Naive thymus-derived CD4-positive, alpha-beta T cell (primary cell): ENCODE results near the gene GRK4. TPM values are rescaled to one million over a fixed set of nuclear protein-coding genes. Genes with fewer than 3 reads are reported as not detected.

Experiments used
- ATAC-seq: fragments of 150-1000 bp; cut with Tn5 transposase; 2 replicates; pipeline ENCODE4 v1.10.0; 2021; ENCODE audit warnings: mild to moderate bottlenecking, moderate library complexity
- CTCF ChIA-PET: fragments of 350-600 bp; sonication (Branson Sonifier 250); formaldehyde crosslinking; loops from one replicate; lab custom pipeline; 2021; ENCODE audit warnings: antibody characterized with exemption; lab: Charles Lee
- POLR2A ChIA-PET: fragments of 350-600 bp; sonication (Branson Sonifier 250); formaldehyde crosslinking; loops from one replicate; lab custom pipeline; 2021; ENCODE audit warnings: antibody characterized with exemption, inconsistent platforms; lab: Charles Lee
- DNase-seq, 9 donors: peaks; one replicate each; pipeline versions ENCODE4 v3.0.0 to v3.0.0-alpha.2; 2020 to 2022; ENCODE audit warnings: mixed read lengths in 1 of 9
- H3K27ac ChIP-seq: one replicate; pipeline ENCODE4 v1.7.0; 2013; ENCODE audit warnings: mild to moderate bottlenecking, low read depth, low read length, moderate library complexity
- H3K27me3 ChIP-seq, 2 donors: one replicate each; pipeline ENCODE4 v1.7.0; 2013; ENCODE audit warnings: low read length in 2 of 2, mild to moderate bottlenecking in 2 of 2, moderate library complexity in 2 of 2; ENCODE audit not compliant: control insufficient read depth in 2 of 2, insufficient read depth in 2 of 2
- H3K36me3 ChIP-seq, 3 experiments: 1 replicate in 2 of 3; 2 replicates in 1 of 3; pipeline ENCODE4 v1.7.0; 2013; ENCODE audit warnings: low read length in 3 of 3, mild to moderate bottlenecking in 3 of 3, moderate library complexity in 1 of 3; ENCODE audit not compliant: insufficient read depth in 3 of 3, control insufficient read depth in 2 of 3
- H3K4me1 ChIP-seq, 2 donors: one replicate each; pipeline ENCODE4 v1.7.0; 2013; ENCODE audit warnings: low read length in 2 of 2, mild to moderate bottlenecking in 2 of 2, moderate library complexity in 1 of 2; ENCODE audit not compliant: control insufficient read depth in 2 of 2, insufficient read depth in 2 of 2
- H3K4me3 ChIP-seq: 2 replicates; pipeline ENCODE4 v1.7.0; 2013; ENCODE audit warnings: mild to moderate bottlenecking, low read length
- H3K9me3 ChIP-seq, 3 experiments: 1 replicate in 2 of 3; 2 replicates in 1 of 3; pipeline ENCODE4 v1.7.0; 2013; ENCODE audit warnings: low read length in 3 of 3; ENCODE audit not compliant: control insufficient read depth in 2 of 3
- H3K27ac Mint-ChIP-seq, 9 donors: one replicate each; pipeline ENCODE4 v1.8.0; 2020 to 2022; ENCODE audit warnings: mixed read lengths in 9 of 9, mild to moderate bottlenecking in 8 of 9, moderate library complexity in 5 of 9, inconsistent platforms in 2 of 9
- H3K27me3 Mint-ChIP-seq, 5 donors: one replicate each; pipeline ENCODE4 v1.8.0; 2021 to 2022; ENCODE audit warnings: mixed read lengths in 5 of 5, mild to moderate bottlenecking in 1 of 5
- H3K36me3 Mint-ChIP-seq, 5 donors: one replicate each; pipeline ENCODE4 v1.8.0; 2020 to 2022; ENCODE audit warnings: mixed read lengths in 5 of 5, mild to moderate bottlenecking in 3 of 5, inconsistent platforms in 1 of 5
- H3K4me1 Mint-ChIP-seq, 7 donors: one replicate each; pipeline ENCODE4 v1.8.0; 2020 to 2022; ENCODE audit warnings: mixed read lengths in 7 of 7, mild to moderate bottlenecking in 3 of 7, inconsistent platforms in 1 of 7
- H3K4me3 Mint-ChIP-seq, 10 donors: one replicate each; pipeline ENCODE4 v1.8.0; 2020 to 2022; ENCODE audit warnings: mild to moderate bottlenecking in 10 of 10, mixed read lengths in 10 of 10, moderate library complexity in 6 of 10, inconsistent platforms in 2 of 10
- H3K9me3 Mint-ChIP-seq, 11 donors: one replicate each; pipeline ENCODE4 v1.8.0; 2020 to 2022; ENCODE audit warnings: mixed read lengths in 11 of 11, mild to moderate bottlenecking in 4 of 11, inconsistent platforms in 1 of 11, moderate library complexity in 1 of 11
- intact Hi-C, 2 donors: fragments of 100-400 bp; cut with micrococcal nuclease; formaldehyde crosslinking; loops; one replicate each; pipeline ENCODE4 v1.15.1; 2023
- polyA plus RNA-seq, 2 donors: library from polyadenylated mRNA; unstranded; fragments of 300-500 nt; fragmentation: Illumina TruSeq; gene quantifications; one replicate each; pipeline ENCODE4 v1.2.3, GENCODE V29; 2021
- total RNA-seq, 6 experiments: library from RNA in 5 of 6; stranded (reverse) in 5 of 6; gene quantifications; 1 replicate in 5 of 6; 2 replicates in 1 of 6; pipeline ENCODE4 v1.2.3 and lab custom pipeline; 2021 to 2026

The GRK4 gene
- total and polyA plus RNA-seq, 7 experiments from 2014 or later, result 1.7 to 4.0 (median 2.1) TPM

GRCh38 chr4:3065551-3065950 lies 102.2 kb downstream of the GRK4 start:
- DNase-seq (peak in 1 of 9 donors; percentile 4), ATAC-seq (no peak)
- ChIA-PET CTCF (interaction anchor here (0.8 kb wide), 1 partner anchor 34 kb away, joined by 4 read pairs; no protein-coding TSS in a partner anchor), POLR2A (no interaction called here)
- no peaks in the 10 kb centered on the region for H3K4me1 ChIP-seq
- H3K36me3 Mint-ChIP-seq, result peaks cover 0 to 21% (median 0%) of the 10 kb centered on the region in 5 donors
- H3K27me3 ChIP-seq, result no peaks in the 10 kb centered on the region
- intact Hi-C loops, result no loop called here
- no peak overlapping the region for H3K4me3 ChIP-seq
- H3K27me3 Mint-ChIP-seq, result peaks cover 0 to 7% (median 0%) of the 10 kb centered on the region in 5 donors
- H3K27ac ChIP-seq, result no peak overlapping the region
- no peak overlapping the region for H3K27ac Mint-ChIP-seq
- H3K4me1 Mint-ChIP-seq, result peaks cover 0 to 5% (median 0%) of the 10 kb centered on the region in 7 donors
- H3K4me3 Mint-ChIP-seq, result no peak overlapping the region
- H3K36me3 ChIP-seq, result no peaks in the 10 kb centered on the region
- H3K9me3 Mint-ChIP-seq, result peaks cover 0 to 9% (median 0%) of the 10 kb centered on the region in 11 donors
- no peaks in the 10 kb centered on the region for H3K9me3 ChIP-seq

GRCh38 chr4:3066836-3067400 lies 103.5 kb downstream of the GRK4 start:
- Histone ChIP-seq H3K4me1 (no peaks in the 10 kb centered on the region), H3K36me3 (no peaks in the 10 kb centered on the region), H3K27ac (no peak overlapping the region), H3K27me3 (no peaks in the 10 kb centered on the region), H3K4me3 (no peak overlapping the region), H3K9me3 (no peaks in the 10 kb centered on the region)
- H3K4me1 Mint-ChIP-seq, result peaks cover 0 to 5% (median 0%) of the 10 kb centered on the region in 7 donors
- peaks cover 0 to 4% (median 0%) of the 10 kb centered on the region in 5 donors for H3K27me3 Mint-ChIP-seq
- peaks cover 0 to 17% (median 0%) of the 10 kb centered on the region in 5 donors for H3K36me3 Mint-ChIP-seq
- no peak overlapping the region for H3K27ac Mint-ChIP-seq
- ATAC-seq, result no peak
- peaks cover 0 to 9% (median 0%) of the 10 kb centered on the region in 11 donors for H3K9me3 Mint-ChIP-seq
- ChIA-PET POLR2A (interaction anchor here (0.6 kb wide), 1 partner anchor 335 kb away, joined by 3 read pairs; no protein-coding TSS in a partner anchor), CTCF (no interaction called here)
- no peak for DNase-seq
- no peak overlapping the region for H3K4me3 Mint-ChIP-seq
- intact Hi-C loops, result no loop called here

GRCh38 chr4:3067473-3068001 lies 104.2 kb downstream of the GRK4 start:
- ATAC-seq, result no peak

GRCh38 chr4:3069661-3070199 lies 106.4 kb downstream of the GRK4 start:
- Histone ChIP-seq H3K27ac (no peak overlapping the region), H3K4me1 (peaks cover 3 to 6% of the 10 kb centered on the region in 2 donors), H3K36me3 (no peaks in the 10 kb centered on the region), H3K4me3 (no peak overlapping the region), H3K9me3 (no peaks in the 10 kb centered on the region), H3K27me3 (no peaks in the 10 kb centered on the region)
- CTCF ChIA-PET, result no interaction called here
- peaks cover 0 to 4% (median 0%) of the 10 kb centered on the region in 5 donors for H3K27me3 Mint-ChIP-seq
- peaks cover 0 to 12% (median 0%) of the 10 kb centered on the region in 5 donors for H3K36me3 Mint-ChIP-seq
- peak overlapping the region in 2 of 9 donors; percentile 61 to 67 for H3K27ac Mint-ChIP-seq
- POLR2A ChIA-PET, result no interaction called here
- intact Hi-C loops, result loop anchor here (5.0 to 10.0 kb wide), 4 partner anchors 32 to 1277 kb away; partner anchors contain the start of genes ADD1 (in 1 of the 2), CFAP99 (in 1 of the 2), FGFR3 (in 1 of the 2) and ZFYVE28 (in 1 of the 2)
- no peak for DNase-seq
- H3K4me3 Mint-ChIP-seq, result no peak overlapping the region
- no peak for ATAC-seq
- H3K4me1 Mint-ChIP-seq, result no peaks in the 10 kb centered on the region
- H3K9me3 Mint-ChIP-seq, result peaks cover 0 to 9% (median 0%) of the 10 kb centered on the region in 11 donors

More at GRCh38 chr4:3067473-3068001, 104.2 kb downstream of the GRK4 start:
- Histone ChIP-seq H3K9me3 (no peaks in the 10 kb centered on the region), H3K4me3 (no peak overlapping the region), H3K27ac (no peak overlapping the region), H3K4me1 (no peaks in the 10 kb centered on the region), H3K27me3 (no peaks in the 10 kb centered on the region), H3K36me3 (no peaks in the 10 kb centered on the region)
- ChIA-PET POLR2A (no interaction called here), CTCF (no interaction called here)
- peaks cover 0 to 9% (median 0%) of the 10 kb centered on the region in 11 donors for H3K9me3 Mint-ChIP-seq
- no peak overlapping the region for H3K27ac Mint-ChIP-seq
- H3K4me1 Mint-ChIP-seq, result peaks cover 0 to 3% (median 0%) of the 10 kb centered on the region in 7 donors
- H3K36me3 Mint-ChIP-seq, result peaks cover 0 to 17% (median 0%) of the 10 kb centered on the region in 5 donors
- DNase-seq, result no peak
- intact Hi-C loops, result no loop called here
- no peak overlapping the region for H3K4me3 Mint-ChIP-seq
- H3K27me3 Mint-ChIP-seq, result peaks cover 0 to 4% (median 0%) of the 10 kb centered on the region in 5 donors

- H3K4me1 Mint-ChIP-seq, result peaks cover 6 to 8% (median 8%) of the 10 kb centered on the region in 7 donors
- DNase-seq (no peak), ATAC-seq (no peak)
- POLR2A ChIA-PET, result interaction anchor here (3.0 kb wide), 1 partner anchor 29 kb away, joined by 9 read pairs; no protein-coding TSS in a partner anchor
- H3K4me3 ChIP-seq, result no peak overlapping the region
- no peak overlapping the region for H3K27ac ChIP-seq
- H3K27ac Mint-ChIP-seq, result peak overlapping the region in 1 of 9 donors; percentile 61
- peaks cover 0 to 7% (median 0%) of the 10 kb centered on the region in 5 donors for H3K36me3 Mint-ChIP-seq
- H3K27me3 ChIP-seq, result no peaks in the 10 kb centered on the region
- intact Hi-C loops, result loop anchor here (5.0 to 10.0 kb wide), 4 partner anchors 34 to 1279 kb away; partner anchors contain the start of genes ADD1 (in 1 of the 2), CFAP99 (in 1 of the 2), FGFR3 (in 1 of the 2) and ZFYVE28 (in 1 of the 2)
- peaks cover 0 to 2% (median 0%) of the 10 kb centered on the region in 5 donors for H3K27me3 Mint-ChIP-seq
- H3K4me3 Mint-ChIP-seq, result peak overlapping the region in 1 of 10 donors; percentile 38
- peaks cover 7 to 10% of the 10 kb centered on the region in 2 donors for H3K4me1 ChIP-seq
- H3K9me3 ChIP-seq, result no peaks in the 10 kb centered on the region
- CTCF ChIA-PET, result interaction anchor here (0.6 kb wide), 2 partner anchors 15 to 36 kb away, joined by 3 read pairs; no protein-coding TSS in a partner anchor
- H3K9me3 Mint-ChIP-seq, result peaks cover 0 to 5% (median 0%) of the 10 kb centered on the region in 11 donors
- H3K36me3 ChIP-seq, result no peaks in the 10 kb centered on the region
Observed at GRCh38 chr4:3070709-3071500, 107.5 kb downstream of the GRK4 start.

- Mint-ChIP-seq H3K36me3 (peaks cover 0 to 2% (median 0%) of the 10 kb centered on the region in 5 donors), H3K4me1 (peaks cover 12 to 17% (median 15%) of the 10 kb centered on the region in 7 donors), H3K27me3 (no peaks in the 10 kb centered on the region), H3K9me3 (peaks cover 0 to 1% (median 0%) of the 10 kb centered on the region in 11 donors), H3K27ac (peak overlapping the region in 3 of 9 donors; percentile 36 to 55 (median 48)), H3K4me3 (peak overlapping the region in 4 of 10 donors; percentile 14 to 47 (median 42))
- ChIA-PET CTCF (no interaction called here), POLR2A (interaction anchor here (3.0 kb wide), 1 partner anchor 30 kb away, joined by 9 read pairs; no protein-coding TSS in a partner anchor)
- DNase-seq (no peak), ATAC-seq (no peak)
- intact Hi-C loops, result loop anchor here (5.0 to 10.0 kb wide), 4 partner anchors 35 to 1280 kb away; partner anchors contain the start of genes ADD1 (in 1 of the 2), CFAP99 (in 1 of the 2), FGFR3 (in 1 of the 2) and ZFYVE28 (in 1 of the 2)
- H3K9me3 ChIP-seq, result no peaks in the 10 kb centered on the region
- H3K4me1 ChIP-seq, result peaks cover 10 to 12% of the 10 kb centered on the region in 2 donors
- no peaks in the 10 kb centered on the region for H3K36me3 ChIP-seq
- H3K4me3 ChIP-seq, result no peak overlapping the region
- H3K27ac ChIP-seq, result no peak overlapping the region
- no peaks in the 10 kb centered on the region for H3K27me3 ChIP-seq
Observed at GRCh38 chr4:3071811-3072210, 108.4 kb downstream of the GRK4 start.
